ENCODE data around the gene PCDH19.

DNA sequence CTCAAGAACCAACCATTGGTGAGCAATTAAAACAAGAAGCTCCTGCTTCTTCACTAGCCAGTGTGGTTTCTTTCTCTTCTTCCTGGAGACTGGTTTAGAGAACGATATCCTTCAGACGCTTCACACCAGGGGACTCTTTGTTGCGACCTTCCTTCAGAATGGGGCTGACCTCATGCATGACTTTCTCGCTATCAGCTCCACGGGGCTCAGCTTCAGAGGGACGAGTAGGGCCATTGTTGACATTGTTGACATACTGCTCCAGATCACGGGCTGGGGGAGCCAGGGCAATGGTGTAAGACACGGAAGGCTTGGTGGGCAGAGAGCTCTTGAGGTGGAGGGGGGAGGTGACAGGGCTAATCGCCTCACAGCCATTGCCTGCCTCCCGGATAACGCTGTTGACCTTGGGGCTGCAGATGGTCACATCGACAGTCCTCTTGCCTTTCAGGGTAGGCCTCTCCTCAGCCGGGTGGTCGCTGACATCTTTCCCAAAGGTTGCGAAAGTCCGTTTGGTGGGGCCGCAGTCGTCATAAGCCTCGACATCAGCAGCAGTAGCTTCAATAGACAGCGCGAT, 113.8 kb downstream of the PCDH19 start:
- TF ChIP-seq, protein P1, sequence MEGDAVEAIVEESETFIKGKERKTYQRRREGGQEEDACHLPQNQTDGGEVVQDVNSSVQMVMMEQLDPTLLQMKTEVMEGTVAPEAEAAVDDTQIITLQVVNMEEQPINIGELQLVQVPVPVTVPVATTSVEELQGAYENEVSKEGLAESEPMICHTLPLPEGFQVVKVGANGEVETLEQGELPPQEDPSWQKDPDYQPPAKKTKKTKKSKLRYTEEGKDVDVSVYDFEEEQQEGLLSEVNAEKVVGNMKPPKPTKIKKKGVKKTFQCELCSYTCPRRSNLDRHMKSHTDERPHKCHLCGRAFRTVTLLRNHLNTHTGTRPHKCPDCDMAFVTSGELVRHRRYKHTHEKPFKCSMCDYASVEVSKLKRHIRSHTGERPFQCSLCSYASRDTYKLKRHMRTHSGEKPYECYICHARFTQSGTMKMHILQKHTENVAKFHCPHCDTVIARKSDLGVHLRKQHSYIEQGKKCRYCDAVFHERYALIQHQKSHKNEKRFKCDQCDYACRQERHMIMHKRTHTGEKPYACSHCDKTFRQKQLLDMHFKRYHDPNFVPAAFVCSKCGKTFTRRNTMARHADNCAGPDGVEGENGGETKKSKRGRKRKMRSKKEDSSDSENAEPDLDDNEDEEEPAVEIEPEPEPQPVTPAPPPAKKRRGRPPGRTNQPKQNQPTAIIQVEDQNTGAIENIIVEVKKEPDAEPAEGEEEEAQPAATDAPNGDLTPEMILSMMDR (IDR thresholded peaks at IDR 0.05) = no peak
- TF ChIP-seq POLR2A (IDR thresholded peaks at IDR 0.05) = no peak
